Uterus (tissue), 4 donors: ENCODE measurements around the gene VIP. TPM values are rescaled to one million over a fixed set of nuclear protein-coding genes. Genes with fewer than 3 reads are reported as not detected.

Source experiments
- DNase-seq, 2 donors: peaks; one replicate each; pipeline ENCODE4 v3.0.0-alpha.2; 2019 to 2020
- H3K27ac ChIP-seq, 2 donors: fragments of 200-600 bp; sonication (generic); 1 replicate in 1 of 2; 2 replicates in 1 of 2; pipeline ENCODE4 v1.5.1; 2016 to 2018
- H3K27me3 ChIP-seq, 2 donors: fragments of 200-600 bp; sonication (generic); one replicate each; pipeline ENCODE4 v1.5.1; 2018 to 2019; ENCODE audit warnings: control low read depth in 1 of 2
- H3K36me3 ChIP-seq, 2 donors: fragments of 200-600 bp; sonication (generic); one replicate each; pipeline ENCODE4 v1.5.1; 2019; ENCODE audit warnings: control low read depth in 1 of 2
- H3K4me1 ChIP-seq, 2 donors: fragments of 200-600 bp; sonication (generic); one replicate each; pipeline ENCODE4 v1.5.1; 2018 to 2019; ENCODE audit warnings: control low read depth in 1 of 2
- H3K4me3 ChIP-seq, 2 donors: fragments of 200-600 bp; sonication (generic); 1 replicate in 1 of 2; 2 replicates in 1 of 2; pipeline ENCODE4 v1.5.1; 2018 to 2019; ENCODE audit warnings: mild to moderate bottlenecking in 1 of 2
- H3K9me3 ChIP-seq, 2 donors: fragments of 200-600 bp; sonication (generic); one replicate each; pipeline ENCODE4 v1.5.1; 2019; ENCODE audit warnings: control low read depth in 1 of 2
- POLR2A ChIP-seq, 2 donors: fragments of 450-650 bp; IDR thresholded peaks; one replicate each; pipeline ENCODE4 v1.6.1; 2016; ENCODE audit warnings: antibody characterized with exemption in 2 of 2, mild to moderate bottlenecking in 1 of 2, moderate library complexity in 1 of 2
- intact Hi-C: fragments of 100-400 bp; cut with DNase I; formaldehyde crosslinking; loops from one replicate; pipeline ENCODE4 v1.15.1; 2023; ENCODE audit warnings: low total_unique reads
- total RNA-seq, 4 donors: library from RNA; depleted of rRNA in 3 of 4; stranded (reverse); fragments of >200 nt in 3 of 4; gene quantifications; one replicate each; pipeline versions ENCODE4 v1.1.0 to v1.2.4, GENCODE V29; 2014 to 2023
- TF ChIP-seq, protein P1 (sequence below), 4 experiments: fragments of 200-600 bp in 2 of 4; fragments of 450-650 bp in 2 of 4; sonication (generic) in 2 of 4; IDR thresholded peaks; one replicate each; pipeline ENCODE4 v1.5.1; 2016 to 2019; ENCODE audit warnings: antibody characterized with exemption in 4 of 4, mild to moderate bottlenecking in 2 of 4, moderate library complexity in 1 of 4
- donor health status: DM: yes; HTN: yes; CAD: no.

The VIP gene
- total RNA-seq, 4 donors from 2014 or later, result 0.59 to 1.4 (median 1.0) TPM

DNA sequence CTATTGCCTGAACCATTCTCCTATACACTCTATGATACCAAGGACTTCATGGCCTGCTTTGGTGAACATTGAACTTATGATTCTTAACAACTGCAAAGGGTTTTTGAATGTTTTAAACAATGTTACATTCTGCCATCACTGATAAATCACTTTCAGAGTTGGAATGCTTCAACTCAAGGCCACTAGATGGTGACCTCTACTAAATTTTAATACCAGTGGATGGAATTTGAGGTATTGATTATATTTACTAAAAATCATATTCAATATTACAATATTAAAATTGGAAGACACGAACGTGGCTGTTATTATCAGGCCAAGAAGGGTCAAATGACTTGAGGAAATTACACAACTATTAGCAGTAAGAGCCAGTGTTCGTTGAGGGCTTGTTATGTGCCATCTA is 34.3 kb upstream of the VIP start:
- intact Hi-C loops, result no loop called here
- DNase-seq, result no peak
- H3K36me3 ChIP-seq, result no peaks in the 10 kb centered on the region
- TF ChIP-seq POLR2A (IDR thresholded peaks at IDR 0.05), result no peak
- TF ChIP-seq, protein P1, sequence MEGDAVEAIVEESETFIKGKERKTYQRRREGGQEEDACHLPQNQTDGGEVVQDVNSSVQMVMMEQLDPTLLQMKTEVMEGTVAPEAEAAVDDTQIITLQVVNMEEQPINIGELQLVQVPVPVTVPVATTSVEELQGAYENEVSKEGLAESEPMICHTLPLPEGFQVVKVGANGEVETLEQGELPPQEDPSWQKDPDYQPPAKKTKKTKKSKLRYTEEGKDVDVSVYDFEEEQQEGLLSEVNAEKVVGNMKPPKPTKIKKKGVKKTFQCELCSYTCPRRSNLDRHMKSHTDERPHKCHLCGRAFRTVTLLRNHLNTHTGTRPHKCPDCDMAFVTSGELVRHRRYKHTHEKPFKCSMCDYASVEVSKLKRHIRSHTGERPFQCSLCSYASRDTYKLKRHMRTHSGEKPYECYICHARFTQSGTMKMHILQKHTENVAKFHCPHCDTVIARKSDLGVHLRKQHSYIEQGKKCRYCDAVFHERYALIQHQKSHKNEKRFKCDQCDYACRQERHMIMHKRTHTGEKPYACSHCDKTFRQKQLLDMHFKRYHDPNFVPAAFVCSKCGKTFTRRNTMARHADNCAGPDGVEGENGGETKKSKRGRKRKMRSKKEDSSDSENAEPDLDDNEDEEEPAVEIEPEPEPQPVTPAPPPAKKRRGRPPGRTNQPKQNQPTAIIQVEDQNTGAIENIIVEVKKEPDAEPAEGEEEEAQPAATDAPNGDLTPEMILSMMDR (IDR thresholded peaks at IDR 0.05), result no peak
- H3K4me1 ChIP-seq, result no peaks in the 10 kb centered on the region
- no peak overlapping the region for H3K27ac ChIP-seq
- no peaks in the 10 kb centered on the region for H3K9me3 ChIP-seq
- no peak overlapping the region for H3K4me3 ChIP-seq
- no peaks in the 10 kb centered on the region for H3K27me3 ChIP-seq

DNA sequence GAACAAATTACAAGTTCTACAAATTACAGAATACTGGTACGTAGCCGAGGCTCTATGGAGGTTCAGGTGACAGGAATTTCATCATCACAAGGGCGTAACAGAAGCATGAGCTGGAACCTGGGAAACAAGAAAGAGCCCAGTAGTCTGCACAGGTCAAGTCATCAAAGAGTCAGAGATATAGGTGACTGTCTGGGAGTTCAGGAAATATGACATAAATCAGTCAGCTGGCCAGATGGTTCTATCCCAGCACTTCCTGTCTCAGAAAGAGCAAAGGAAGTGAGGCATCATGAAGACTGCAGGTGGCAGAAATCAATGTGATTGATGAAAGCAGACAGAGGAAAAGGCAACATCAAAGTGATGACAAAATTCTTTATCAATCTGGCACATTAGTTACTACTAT is 29.6 kb upstream of the VIP start:
- intact Hi-C loops, result no loop called here
- TF ChIP-seq, protein P1 (IDR thresholded peaks at IDR 0.05), result no peak
- TF ChIP-seq POLR2A (IDR thresholded peaks at IDR 0.05), result no peak

DNA sequence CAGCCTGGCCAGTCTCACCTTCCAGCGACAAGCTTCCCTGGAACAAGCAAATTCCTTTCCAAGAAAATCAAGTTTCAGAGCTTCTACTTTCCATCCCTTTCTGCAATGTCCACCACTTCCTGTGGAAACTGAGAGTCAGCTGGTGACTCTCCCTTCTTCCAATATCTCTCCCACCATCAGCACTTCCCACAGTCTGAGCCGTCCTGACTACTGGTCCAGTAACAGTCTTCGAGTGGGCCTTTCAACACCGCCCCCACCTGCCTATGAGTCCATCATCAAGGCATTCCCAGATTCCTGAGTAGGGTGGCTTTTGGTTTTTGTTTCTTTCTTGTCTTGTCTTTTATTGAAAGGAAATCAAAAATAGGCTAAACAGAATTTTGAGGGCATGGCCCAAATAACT is 28.6 kb upstream of the VIP start:
- no peak overlapping the region for H3K4me3 ChIP-seq
- H3K9me3 ChIP-seq, result no peaks in the 10 kb centered on the region
- H3K27ac ChIP-seq, result no peak overlapping the region
- no peak for TF ChIP-seq POLR2A (IDR thresholded peaks at IDR 0.05)
- TF ChIP-seq, protein P1 (IDR thresholded peaks at IDR 0.05), result no peak
- no peaks in the 10 kb centered on the region for H3K4me1 ChIP-seq
- DNase-seq, result no peak
- H3K36me3 ChIP-seq, result no peaks in the 10 kb centered on the region
- H3K27me3 ChIP-seq, result no peaks in the 10 kb centered on the region
- intact Hi-C loops, result no loop called here

More for the DNA sequence above, 29.6 kb upstream of the VIP start:
- no peaks in the 10 kb centered on the region for H3K4me1 ChIP-seq
- no peak overlapping the region for H3K4me3 ChIP-seq
- no peak for DNase-seq
- H3K27ac ChIP-seq, result no peak overlapping the region
- H3K9me3 ChIP-seq, result no peaks in the 10 kb centered on the region
- no peaks in the 10 kb centered on the region for H3K36me3 ChIP-seq
- no peaks in the 10 kb centered on the region for H3K27me3 ChIP-seq

DNA sequence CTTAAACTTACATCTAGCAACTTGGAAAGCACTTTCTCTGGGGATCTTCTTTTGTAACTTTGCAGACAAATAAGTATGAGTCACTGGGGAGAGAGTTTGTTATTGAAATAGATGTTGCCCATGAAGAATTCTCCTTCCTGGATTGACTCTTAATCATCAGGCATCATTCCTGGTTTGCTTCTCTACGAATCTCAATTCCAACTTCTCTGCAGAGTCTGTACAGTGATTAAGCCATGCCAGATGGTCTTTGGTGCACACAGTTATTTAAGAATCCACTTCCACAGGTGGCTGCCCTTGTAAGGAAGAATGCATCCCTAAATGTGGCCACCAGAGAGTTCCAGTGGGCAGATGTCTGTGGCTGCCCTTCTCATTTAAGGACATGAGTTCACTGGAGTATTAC is 27.2 kb upstream of the VIP start:
- no peak for DNase-seq
- no peak overlapping the region for H3K4me3 ChIP-seq
- TF ChIP-seq, protein P1 (IDR thresholded peaks at IDR 0.05), result no peak
- TF ChIP-seq POLR2A (IDR thresholded peaks at IDR 0.05), result no peak
- intact Hi-C loops, result no loop called here
- H3K27me3 ChIP-seq, result no peaks in the 10 kb centered on the region
- H3K4me1 ChIP-seq, result no peaks in the 10 kb centered on the region
- H3K27ac ChIP-seq, result no peak overlapping the region
- no peaks in the 10 kb centered on the region for H3K9me3 ChIP-seq
- H3K36me3 ChIP-seq, result no peaks in the 10 kb centered on the region

DNA sequence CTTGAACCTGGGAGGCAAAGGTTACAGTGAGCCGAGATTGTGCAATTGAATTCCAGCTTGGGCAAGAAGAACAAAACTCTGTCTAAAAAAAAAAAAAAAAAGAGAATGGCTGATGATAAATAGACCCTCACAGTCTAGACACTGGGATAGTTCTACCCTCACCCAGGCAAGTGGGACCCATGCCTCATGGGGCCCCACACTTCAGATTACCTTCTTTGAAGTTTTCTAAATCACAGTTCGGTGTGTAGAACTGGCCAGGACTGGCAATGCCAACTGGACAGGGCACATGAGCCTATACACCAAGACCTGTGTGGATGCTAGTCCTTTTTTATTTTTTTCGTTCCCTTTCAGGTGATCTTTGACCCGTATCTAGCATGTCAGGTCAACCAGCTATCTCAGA is 24.3 kb upstream of the VIP start:
- H3K36me3 ChIP-seq, result no peaks in the 10 kb centered on the region
- intact Hi-C loops, result no loop called here
- TF ChIP-seq, protein P1 (IDR thresholded peaks at IDR 0.05), result no peak
- TF ChIP-seq POLR2A (IDR thresholded peaks at IDR 0.05), result no peak
- no peaks in the 10 kb centered on the region for H3K4me1 ChIP-seq
- H3K27ac ChIP-seq, result no peak overlapping the region
- no peaks in the 10 kb centered on the region for H3K9me3 ChIP-seq
- no peaks in the 10 kb centered on the region for H3K27me3 ChIP-seq
- DNase-seq, result no peak
- no peak overlapping the region for H3K4me3 ChIP-seq
